ENCODE data around the gene EEFSEC. TPM values are rescaled to one million over a fixed set of nuclear protein-coding genes. Genes with fewer than 3 reads are reported as not detected.
A peak's percentile ranks its signal among the peaks of the same experiment; 100 is the strongest.

The EEFSEC gene
- total RNA-seq, 1 donor from 2014 or later = 24.6 TPM

DNA sequence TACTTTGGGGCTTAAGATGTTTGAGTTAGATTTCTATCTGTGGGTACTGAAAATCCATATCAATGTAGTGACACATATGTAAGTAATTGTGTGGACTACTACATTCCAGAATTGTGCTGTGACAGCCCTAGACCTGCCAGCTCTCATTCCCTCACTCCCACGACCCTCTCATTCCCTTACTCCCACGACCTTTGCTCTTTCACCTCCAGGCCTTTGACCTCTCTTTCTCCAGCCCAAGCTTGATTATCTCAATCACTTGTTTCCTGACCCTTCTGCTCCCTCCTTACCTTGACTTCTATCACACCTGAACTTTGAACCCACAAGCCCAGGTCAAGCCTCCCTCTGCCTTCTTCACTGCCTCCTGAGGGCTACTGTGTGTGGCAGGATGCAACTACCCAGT, 26.0 kb upstream of the EEFSEC start:
- Histone ChIP-seq H3K27me3 (no peaks in the 10 kb centered on the region), H3K27ac (no peak overlapping the region), H3K9me3 (no peaks in the 10 kb centered on the region), H3K36me3 (no peaks in the 10 kb centered on the region), H3K4me3 (no peak overlapping the region), H3K4me1 (peaks cover 12% of the 10 kb centered on the region)
- peak in 1 of 2 donors; percentile 25 for DNase-seq (ENCODE audit: extremely low spot score in 2 of 2)
- TF ChIP-seq POLR2AphosphoS5 (IDR thresholded peaks at IDR 0.05; ENCODE audit: insufficient read depth in 1 of 2, low read depth in 1 of 2) = no peak
- no peak for TF ChIP-seq POLR2A (IDR thresholded peaks at IDR 0.05)
- TF ChIP-seq, protein P1, sequence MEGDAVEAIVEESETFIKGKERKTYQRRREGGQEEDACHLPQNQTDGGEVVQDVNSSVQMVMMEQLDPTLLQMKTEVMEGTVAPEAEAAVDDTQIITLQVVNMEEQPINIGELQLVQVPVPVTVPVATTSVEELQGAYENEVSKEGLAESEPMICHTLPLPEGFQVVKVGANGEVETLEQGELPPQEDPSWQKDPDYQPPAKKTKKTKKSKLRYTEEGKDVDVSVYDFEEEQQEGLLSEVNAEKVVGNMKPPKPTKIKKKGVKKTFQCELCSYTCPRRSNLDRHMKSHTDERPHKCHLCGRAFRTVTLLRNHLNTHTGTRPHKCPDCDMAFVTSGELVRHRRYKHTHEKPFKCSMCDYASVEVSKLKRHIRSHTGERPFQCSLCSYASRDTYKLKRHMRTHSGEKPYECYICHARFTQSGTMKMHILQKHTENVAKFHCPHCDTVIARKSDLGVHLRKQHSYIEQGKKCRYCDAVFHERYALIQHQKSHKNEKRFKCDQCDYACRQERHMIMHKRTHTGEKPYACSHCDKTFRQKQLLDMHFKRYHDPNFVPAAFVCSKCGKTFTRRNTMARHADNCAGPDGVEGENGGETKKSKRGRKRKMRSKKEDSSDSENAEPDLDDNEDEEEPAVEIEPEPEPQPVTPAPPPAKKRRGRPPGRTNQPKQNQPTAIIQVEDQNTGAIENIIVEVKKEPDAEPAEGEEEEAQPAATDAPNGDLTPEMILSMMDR (IDR thresholded peaks at IDR 0.05) = no peak
- intact Hi-C loops (cut with DNase I) = no loop called here

DNA sequence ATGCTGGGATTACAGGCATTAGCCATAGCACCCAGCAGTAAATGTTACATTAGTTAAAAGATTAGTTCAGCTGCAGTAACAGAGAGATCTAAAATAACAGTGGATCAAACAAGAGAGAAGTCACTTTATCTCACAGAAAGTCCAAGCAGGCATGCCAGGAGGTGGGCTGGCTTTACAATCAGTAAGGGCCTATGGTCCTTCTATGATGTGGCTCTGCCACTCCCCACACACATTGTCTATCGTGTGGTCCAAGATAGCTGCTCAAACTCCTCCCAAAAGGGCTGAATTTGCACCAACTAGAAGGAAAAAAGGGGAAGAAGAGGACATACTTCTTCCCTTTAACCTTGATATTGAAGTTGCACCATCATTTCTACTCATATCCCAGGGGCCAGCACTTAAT, 25.0 kb upstream of the EEFSEC start:
- H3K4me3 ChIP-seq = no peak overlapping the region
- H3K27me3 ChIP-seq = no peaks in the 10 kb centered on the region
- no peaks in the 10 kb centered on the region for H3K9me3 ChIP-seq
- no peaks in the 10 kb centered on the region for H3K36me3 ChIP-seq
- TF ChIP-seq POLR2AphosphoS5 (IDR thresholded peaks at IDR 0.05; ENCODE audit: insufficient read depth in 1 of 2, low read depth in 1 of 2) = no peak
- TF ChIP-seq POLR2A (IDR thresholded peaks at IDR 0.05) = no peak
- TF ChIP-seq, protein P1 (IDR thresholded peaks at IDR 0.05) = no peak
- H3K4me1 ChIP-seq = peaks cover 2% of the 10 kb centered on the region
- intact Hi-C loops (cut with DNase I) = no loop called here
- no peak overlapping the region for H3K27ac ChIP-seq
- peak in 1 of 2 donors; percentile 18 for DNase-seq (ENCODE audit: extremely low spot score in 2 of 2)

DNA sequence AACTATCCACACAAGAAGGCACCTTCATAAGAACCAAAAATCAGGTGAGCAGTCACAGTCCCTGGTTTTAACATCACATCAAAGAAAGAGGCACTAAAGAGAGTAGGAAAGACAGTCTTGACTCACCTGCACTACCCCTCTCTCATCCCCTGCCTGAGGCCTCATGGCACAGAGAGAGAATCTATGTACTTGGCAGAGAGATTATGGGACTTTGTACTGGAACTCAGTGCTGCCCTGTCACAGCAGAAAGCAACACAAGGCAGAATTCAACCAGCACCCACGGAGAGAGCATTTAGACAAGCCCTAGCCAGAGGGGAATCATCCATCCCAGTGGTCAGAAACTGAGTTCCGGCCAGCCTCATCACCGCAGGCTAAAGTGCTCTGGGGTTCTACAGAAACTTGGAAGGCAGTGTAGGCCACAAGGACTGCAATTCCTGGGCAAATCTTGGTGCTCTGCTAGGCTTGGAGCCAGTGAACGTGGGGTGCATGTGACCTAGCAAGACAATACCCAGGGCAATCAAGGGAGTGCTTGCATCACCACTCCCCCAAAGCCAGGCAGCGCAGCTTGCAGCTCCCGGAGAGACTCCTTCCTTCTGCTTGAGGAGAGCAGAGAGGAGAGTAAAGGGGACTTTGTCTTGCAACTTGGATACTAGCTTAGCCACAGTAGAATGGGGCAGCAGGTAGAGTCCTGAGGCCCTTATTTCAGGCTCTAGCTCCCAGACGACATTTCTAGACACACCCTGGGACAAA, 21.2 kb upstream of the EEFSEC start:
- H3K9me3 ChIP-seq = no peaks in the 10 kb centered on the region
- TF ChIP-seq, protein P1 (IDR thresholded peaks at IDR 0.05) = no peak
- TF ChIP-seq POLR2A (IDR thresholded peaks at IDR 0.05) (no peak), POLR2AphosphoS5 (IDR thresholded peaks at IDR 0.05; ENCODE audit: insufficient read depth in 1 of 2, low read depth in 1 of 2) (no peak)
- H3K36me3 ChIP-seq = no peaks in the 10 kb centered on the region
- no peak overlapping the region for H3K4me3 ChIP-seq
- H3K4me1 ChIP-seq = no peaks in the 10 kb centered on the region
- no peaks in the 10 kb centered on the region for H3K27me3 ChIP-seq
- no peak overlapping the region for H3K27ac ChIP-seq
- intact Hi-C loops (cut with DNase I) = no loop called here
- DNase-seq (ENCODE audit: extremely low spot score in 2 of 2) = peak in 1 of 2 donors; percentile 40

DNA sequence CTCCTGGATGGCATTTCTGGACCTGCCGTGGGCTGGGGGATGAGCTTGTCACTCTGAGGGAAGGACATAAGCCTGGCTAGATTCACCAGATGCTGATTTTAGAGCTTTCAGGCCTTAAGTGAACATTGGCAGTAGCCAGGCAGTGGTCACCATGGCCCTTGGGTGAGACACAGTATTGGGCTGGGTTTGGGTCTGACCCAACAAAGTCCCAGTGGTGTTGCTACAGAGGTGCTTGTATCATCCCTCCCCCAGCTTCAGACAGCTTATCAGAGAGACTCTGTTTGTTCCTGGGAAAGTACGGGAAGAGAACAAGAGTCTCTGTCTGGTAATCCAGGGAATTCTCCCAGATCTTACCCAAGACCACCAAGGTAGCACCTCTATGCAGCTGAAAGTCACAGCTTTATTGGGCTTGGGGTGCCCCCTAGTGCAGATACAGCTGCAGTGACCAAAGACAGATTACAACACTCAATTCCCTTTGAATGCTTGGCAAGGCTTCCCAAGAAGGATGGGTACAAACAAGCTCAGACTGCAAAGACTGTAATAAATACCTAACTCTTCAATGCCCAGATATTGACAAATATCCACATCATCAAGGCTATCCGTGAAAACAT, 19.9 kb upstream of the EEFSEC start:
- Histone ChIP-seq H3K27ac (no peak overlapping the region), H3K4me1 (no peaks in the 10 kb centered on the region), H3K36me3 (no peaks in the 10 kb centered on the region), H3K9me3 (no peaks in the 10 kb centered on the region), H3K4me3 (no peak overlapping the region), H3K27me3 (no peaks in the 10 kb centered on the region)
- TF ChIP-seq, protein P1 (IDR thresholded peaks at IDR 0.05) = peak in 1 of 3 experiments; percentile 21
- TF ChIP-seq POLR2AphosphoS5 (IDR thresholded peaks at IDR 0.05; ENCODE audit: insufficient read depth in 1 of 2, low read depth in 1 of 2) = no peak
- intact Hi-C loops (cut with DNase I) = no loop called here
- peak in 1 of 2 donors; percentile 29 for DNase-seq (ENCODE audit: extremely low spot score in 2 of 2)

DNA sequence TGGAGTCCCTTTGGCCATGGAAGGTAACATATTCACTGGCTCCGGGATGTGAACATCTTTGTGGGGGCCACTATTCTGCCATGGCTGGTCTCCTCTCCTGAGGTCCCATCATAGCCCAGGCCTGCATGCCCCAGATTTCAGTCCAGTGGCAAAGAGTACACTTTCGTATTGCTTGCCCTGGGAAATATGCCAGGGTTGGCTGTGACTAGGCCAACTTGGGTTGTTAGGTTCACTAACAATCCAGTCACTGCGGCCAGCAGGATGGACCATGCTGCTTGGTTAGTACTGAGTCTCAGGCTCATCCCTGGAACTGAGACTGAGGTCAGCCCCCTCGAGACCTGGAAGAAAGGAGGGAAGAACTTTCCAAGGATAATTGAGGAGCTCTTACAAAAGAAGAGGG, 9.8 kb upstream of the EEFSEC start:
- H3K9me3 ChIP-seq = no peaks in the 10 kb centered on the region
- no peaks in the 10 kb centered on the region for H3K36me3 ChIP-seq
- intact Hi-C loops (cut with DNase I) = no loop called here

More for the DNA sequence above, 9.8 kb upstream of the EEFSEC start:
- no peak for TF ChIP-seq POLR2AphosphoS5 (IDR thresholded peaks at IDR 0.05; ENCODE audit: insufficient read depth in 1 of 2, low read depth in 1 of 2)
- TF ChIP-seq, protein P1 (IDR thresholded peaks at IDR 0.05) = no peak
- TF ChIP-seq POLR2A (IDR thresholded peaks at IDR 0.05) = no peak
- Histone ChIP-seq H3K27ac (no peak overlapping the region), H3K4me3 (no peak overlapping the region), H3K4me1 (no peaks in the 10 kb centered on the region), H3K27me3 (no peaks in the 10 kb centered on the region)
- DNase-seq (ENCODE audit: extremely low spot score in 2 of 2) = peak in 1 of 2 donors; percentile 60
